Neuronal stem cell (in vitro differentiated cells): ENCODE results near the gene ZCCHC24.

Experiments used
- DNase-seq: peaks from one replicate; pipeline ENCODE4 v3.0.0-alpha.2; 2013; ENCODE audit warnings: low spot score
- H2AFZ ChIP-seq: one replicate; pipeline ENCODE4 v1.6.1; 2013; ENCODE audit warnings: mild to moderate bottlenecking, low read length, inconsistent platforms
- H2AK5ac ChIP-seq: 2 replicates; pipeline ENCODE4 v1.6.1; 2013; ENCODE audit warnings: low read depth, mild to moderate bottlenecking, inconsistent platforms, low read length, moderate library complexity, mixed read lengths
- H2BK120ac ChIP-seq: 2 replicates; pipeline ENCODE4 v1.6.1; 2013; ENCODE audit warnings: low read depth, mild to moderate bottlenecking, inconsistent platforms, low read length, moderate library complexity, mixed read lengths
- H2BK12ac ChIP-seq: one replicate; pipeline ENCODE4 v1.6.1; 2013; ENCODE audit warnings: low read length, inconsistent platforms
- H2BK15ac ChIP-seq: 2 replicates; pipeline ENCODE4 v1.6.1; 2013; ENCODE audit warnings: mild to moderate bottlenecking, low read length, inconsistent platforms, mixed read lengths
- H2BK5ac ChIP-seq: one replicate; pipeline ENCODE4 v1.6.1; 2013; ENCODE audit warnings: inconsistent platforms, mild to moderate bottlenecking, low read length, moderate library complexity
- H3K14ac ChIP-seq: one replicate; pipeline ENCODE4 v1.6.1; 2013; ENCODE audit warnings: low read length, inconsistent platforms
- H3K18ac ChIP-seq: 2 replicates; pipeline ENCODE4 v1.6.1; 2013; ENCODE audit warnings: low read length, inconsistent platforms
- H3K23ac ChIP-seq: 2 replicates; pipeline ENCODE4 v1.6.1; 2013; ENCODE audit warnings: low read depth, mild to moderate bottlenecking, mixed read lengths, low read length, inconsistent platforms; ENCODE audit not compliant: poor library complexity
- H3K27ac ChIP-seq: replicated peaks from 3 replicates; pipeline ENCODE4 v1.5.1; 2013; ENCODE audit warnings: low read length, inconsistent platforms
- H3K27me3 ChIP-seq, 3 experiments: 2 replicates each; pipeline ENCODE4 v1.6.1; 2013; ENCODE audit warnings: low read length in 3 of 3, mild to moderate bottlenecking in 2 of 3, inconsistent platforms in 1 of 3, low read depth in 1 of 3, mixed read lengths in 1 of 3, moderate library complexity in 1 of 3; ENCODE audit not compliant: control insufficient read depth in 3 of 3, insufficient read depth in 3 of 3
- H3K36me3 ChIP-seq, 2 donors: replicated peaks in 1 of 2; 2 replicates each; pipeline ENCODE4 v1.6.1; 2013; ENCODE audit warnings: low read length in 2 of 2; ENCODE audit not compliant: control insufficient read depth in 2 of 2, insufficient read depth in 2 of 2
- H3K4ac ChIP-seq: 2 replicates; pipeline ENCODE4 v1.6.1; 2013; ENCODE audit warnings: inconsistent platforms, mild to moderate bottlenecking, low read length, moderate library complexity
- H3K4me1 ChIP-seq, 2 donors: 1 replicate in 1 of 2; 2 replicates in 1 of 2; pipeline ENCODE4 v1.6.1; 2013; ENCODE audit warnings: low read length in 2 of 2, low read depth in 1 of 2; ENCODE audit not compliant: control insufficient read depth in 2 of 2, insufficient read depth in 1 of 2
- H3K4me2 ChIP-seq: one replicate; pipeline ENCODE4 v1.6.1; 2013; ENCODE audit warnings: mild to moderate bottlenecking, low read length, inconsistent platforms; ENCODE audit not compliant: insufficient read depth, poor library complexity, severe bottlenecking
- H3K4me3 ChIP-seq, 2 donors: 2 replicates each; pipeline ENCODE4 v1.5.1; 2013; ENCODE audit warnings: low read length in 2 of 2, mild to moderate bottlenecking in 2 of 2, inconsistent platforms in 1 of 2, moderate library complexity in 1 of 2
- H3K79me1 ChIP-seq: one replicate; pipeline ENCODE4 v1.6.1; 2013; ENCODE audit warnings: low read depth, mild to moderate bottlenecking, inconsistent platforms, low read length, moderate library complexity
- H3K9ac ChIP-seq: one replicate; pipeline ENCODE4 v1.6.1; 2013; ENCODE audit warnings: mild to moderate bottlenecking, low read depth, low read length, inconsistent platforms; ENCODE audit not compliant: poor library complexity
- H3K9me3 ChIP-seq, 2 donors: replicated peaks in 1 of 2; 2 replicates each; pipeline versions ENCODE3 to v1.6.1; 2013; ENCODE audit warnings: low read length in 2 of 2, mild to moderate bottlenecking in 2 of 2, inconsistent platforms in 1 of 2, low read depth in 1 of 2, mixed read lengths in 1 of 2, moderate library complexity in 1 of 2; ENCODE audit not compliant: control insufficient read depth in 2 of 2, insufficient read depth in 1 of 2
- H4K8ac ChIP-seq: one replicate; pipeline ENCODE4 v1.6.1; 2013; ENCODE audit warnings: low read depth, mild to moderate bottlenecking, inconsistent platforms, low read length, moderate library complexity
- H4K91ac ChIP-seq: one replicate; pipeline ENCODE4 v1.6.1; 2013; ENCODE audit warnings: low read length, low read depth, mild to moderate bottlenecking, inconsistent platforms; ENCODE audit not compliant: poor library complexity
- WGBS, 2 donors: extraction: QIAGEN DNeasy Blood & Tissue Kit; methylation state at CpG; one replicate each; pipeline ENCODE4 v1.1.7; 2013; ENCODE audit warnings: missing lambda C conversion rate in 2 of 2, mixed read lengths in 1 of 2; ENCODE audit not compliant: insufficient read length in 2 of 2, insufficient replicate concordance in 1 of 2; ENCODE audit errors: extremely low coverage in 2 of 2; 5-methylcytosine and 5-hydroxymethylcytosine counted together

ZCCHC24 gene

GRCh38 chr10:79487296-79488194, 42.1 kb upstream of the ZCCHC24 start:
- Histone ChIP-seq H4K8ac (no peak overlapping the region), H3K14ac (no peak overlapping the region), H3K9ac (no peak overlapping the region), H3K4me2 (no peak overlapping the region), H3K27ac (no peak overlapping the region), H3K4ac (no peak overlapping the region), H3K4me3 (no peak overlapping the region), H3K9me3 (no peaks in the 10 kb centered on the region), H2BK12ac (no peak overlapping the region), H3K18ac (no peak overlapping the region), H3K27me3 (peaks cover 0 to 12% (median 0%) of the 10 kb centered on the region in 3 experiments), H4K91ac (no peak overlapping the region), H2BK120ac (no peak overlapping the region), H3K4me1 (peaks cover 3 to 16% of the 10 kb centered on the region in 2 donors), H3K36me3 (no peaks in the 10 kb centered on the region), H2AFZ (no peak overlapping the region), H2BK15ac (no peak overlapping the region), H3K23ac (no peak overlapping the region), H3K79me1 (no peaks in the 10 kb centered on the region), H2BK5ac (no peak overlapping the region), H2AK5ac (no peak overlapping the region)
- WGBS, 2 donors = no CpG with 5 or more reads among the region's 10 CpGs
- peak; percentile 58 for DNase-seq

- H3K23ac ChIP-seq = no peak overlapping the region
- H4K8ac ChIP-seq = no peak overlapping the region
- H4K91ac ChIP-seq = no peak overlapping the region
- no peak overlapping the region for H3K27ac ChIP-seq
- H2BK15ac ChIP-seq = no peak overlapping the region
- H3K18ac ChIP-seq = no peak overlapping the region
- WGBS, 2 donors = no CpG with 5 or more reads among the region's 6 CpGs
- peaks cover 3 to 14% of the 10 kb centered on the region in 2 donors for H3K4me1 ChIP-seq
- H3K27me3 ChIP-seq = peaks cover 0 to 3% (median 0%) of the 10 kb centered on the region in 3 experiments
- no peaks in the 10 kb centered on the region for H3K36me3 ChIP-seq
- no peak overlapping the region for H2BK120ac ChIP-seq
- H2AK5ac ChIP-seq = no peak overlapping the region
- H2BK5ac ChIP-seq = no peak overlapping the region
- H2BK12ac ChIP-seq = no peak overlapping the region
- H3K4me2 ChIP-seq = no peak overlapping the region
- no peak overlapping the region for H3K9ac ChIP-seq
- no peak overlapping the region for H3K14ac ChIP-seq
- H3K4ac ChIP-seq = no peak overlapping the region
- no peak overlapping the region for H2AFZ ChIP-seq
- H3K9me3 ChIP-seq = no peaks in the 10 kb centered on the region
- no peak overlapping the region for H3K4me3 ChIP-seq
- no peaks in the 10 kb centered on the region for H3K79me1 ChIP-seq
- DNase-seq = no peak
These were observed 39.1 kb upstream of the ZCCHC24 start for GRCh38 chr10:79484476-79484875.

- no peak overlapping the region for H3K4me3 ChIP-seq
- H2AFZ ChIP-seq = peak overlapping the region; percentile 13
- peaks cover 3 to 14% of the 10 kb centered on the region in 2 donors for H3K4me1 ChIP-seq
- no peak overlapping the region for H4K8ac ChIP-seq
- no peak overlapping the region for H2AK5ac ChIP-seq
- no peak overlapping the region for H3K27ac ChIP-seq
- H2BK15ac ChIP-seq = no peak overlapping the region
- no peak overlapping the region for H3K4me2 ChIP-seq
- no peak overlapping the region for H2BK120ac ChIP-seq
- WGBS, 2 donors = no CpG with 5 or more reads among the region's 2 CpGs
- H4K91ac ChIP-seq = no peak overlapping the region
- no peak overlapping the region for H3K14ac ChIP-seq
- no peak overlapping the region for H3K9ac ChIP-seq
- H3K18ac ChIP-seq = no peak overlapping the region
- H3K79me1 ChIP-seq = no peaks in the 10 kb centered on the region
- no peak overlapping the region for H2BK12ac ChIP-seq
- H3K36me3 ChIP-seq = no peaks in the 10 kb centered on the region
- peaks cover 0 to 1% (median 0%) of the 10 kb centered on the region in 3 experiments for H3K27me3 ChIP-seq
- no peak overlapping the region for H2BK5ac ChIP-seq
- no peak for DNase-seq
- H3K23ac ChIP-seq = no peak overlapping the region
- H3K4ac ChIP-seq = no peak overlapping the region
- no peaks in the 10 kb centered on the region for H3K9me3 ChIP-seq
These were observed 38.5 kb upstream of the ZCCHC24 start for GRCh38 chr10:79483948-79484347.

GRCh38 chr10:79483299-79483698, 37.9 kb upstream of the ZCCHC24 start:
- Histone ChIP-seq H3K4me1 (peaks cover 3 to 12% of the 10 kb centered on the region in 2 donors), H4K8ac (no peak overlapping the region), H3K14ac (no peak overlapping the region), H3K4me2 (no peak overlapping the region), H3K4ac (no peak overlapping the region), H4K91ac (no peak overlapping the region), H2BK120ac (no peak overlapping the region), H2AFZ (no peak overlapping the region), H3K27me3 (no peaks in the 10 kb centered on the region), H2BK12ac (no peak overlapping the region), H2BK5ac (no peak overlapping the region), H3K18ac (no peak overlapping the region), H2BK15ac (no peak overlapping the region), H3K9me3 (no peaks in the 10 kb centered on the region), H3K36me3 (no peaks in the 10 kb centered on the region), H3K9ac (no peak overlapping the region), H3K23ac (no peak overlapping the region), H3K27ac (no peak overlapping the region), H3K79me1 (no peaks in the 10 kb centered on the region), H3K4me3 (no peak overlapping the region), H2AK5ac (no peak overlapping the region)
- WGBS, 2 donors = no CpG with 5 or more reads among the region's 3 CpGs
- DNase-seq = no peak
